Progenitor cell of endocrine pancreas (in vitro differentiated cells): ENCODE measurements around the gene FAHD1. TPM values are rescaled to one million over a fixed set of nuclear protein-coding genes. Genes with fewer than 3 reads are reported as not detected.

ENCODE experiments used
- DNase-seq: peaks from one replicate; pipeline ENCODE4 v3.0.0; 2021; ENCODE audit warnings: low spot score; ENCODE audit not compliant: unreplicated experiment
- H3K27ac Mint-ChIP-seq: 2 replicates; pipeline ENCODE4 v1.8.0; 2021; ENCODE audit warnings: mild to moderate bottlenecking, moderate library complexity, mixed read lengths
- H3K27me3 Mint-ChIP-seq: 2 replicates; pipeline ENCODE4 v1.8.0; 2021; ENCODE audit warnings: mixed read lengths
- H3K36me3 Mint-ChIP-seq: 2 replicates; pipeline ENCODE4 v1.8.0; 2022; ENCODE audit warnings: mixed read lengths; ENCODE audit not compliant: insufficient read depth
- H3K4me1 Mint-ChIP-seq: 2 replicates; pipeline ENCODE4 v1.8.0; 2021; ENCODE audit warnings: low read depth, mixed read lengths
- H3K4me3 Mint-ChIP-seq: 2 replicates; pipeline ENCODE4 v1.8.0; 2021; ENCODE audit warnings: low read depth, mild to moderate bottlenecking, moderate library complexity, mixed read lengths
- H3K9me3 Mint-ChIP-seq: 2 replicates; pipeline ENCODE4 v1.8.0; 2021; ENCODE audit warnings: low read depth, mixed read lengths
- CTCF ChIP-seq: fragments of 200-600 bp; sonication (generic); IDR thresholded peaks from one replicate; pipeline ENCODE4 v1.5.0; 2021; ENCODE audit warnings: antibody characterized with exemption, mild to moderate bottlenecking; ENCODE audit not compliant: unreplicated experiment
- total RNA-seq: library from RNA; stranded (reverse); gene quantifications from 2 replicates; pipeline ENCODE4 v1.2.1, GENCODE V29; 2021

Gene FAHD1
- total RNA-seq, 1 donor from 2014 or later: 26.3 TPM

- Mint-ChIP-seq H3K4me1 (peaks cover 14% of the 10 kb centered on the region), H3K36me3 (peaks cover 1% of the 10 kb centered on the region), H3K4me3 (peak overlapping the region; percentile 37), H3K27me3 (no peaks in the 10 kb centered on the region), H3K27ac (no peak overlapping the region), H3K9me3 (no peaks in the 10 kb centered on the region)
- no peak for TF ChIP-seq CTCF
- DNase-seq: no peak
Observed at GRCh38 chr16:1779741-1780676, 47.0 kb upstream of the FAHD1 start.

- Mint-ChIP-seq H3K9me3 (no peaks in the 10 kb centered on the region), H3K36me3 (peaks cover 1% of the 10 kb centered on the region), H3K27me3 (no peaks in the 10 kb centered on the region), H3K4me1 (peaks cover 14% of the 10 kb centered on the region), H3K4me3 (peak overlapping the region; percentile 85), H3K27ac (no peak overlapping the region)
- no peak for TF ChIP-seq CTCF
- no peak for DNase-seq
Observed at GRCh38 chr16:1780677-1781072, 46.3 kb upstream of the FAHD1 start.

GRCh38 chr16:1781254-1781653, 45.8 kb upstream of the FAHD1 start:
- DNase-seq: no peak
- TF ChIP-seq CTCF: no peak
- H3K27me3 Mint-ChIP-seq: no peaks in the 10 kb centered on the region
- H3K4me1 Mint-ChIP-seq: peaks cover 14% of the 10 kb centered on the region
- no peaks in the 10 kb centered on the region for H3K9me3 Mint-ChIP-seq
- H3K27ac Mint-ChIP-seq: peak overlapping the region; percentile 94
- H3K36me3 Mint-ChIP-seq: peaks cover 1% of the 10 kb centered on the region
- peak overlapping the region; percentile 85 for H3K4me3 Mint-ChIP-seq

- Mint-ChIP-seq H3K9me3 (no peaks in the 10 kb centered on the region), H3K27ac (peak overlapping the region; percentile 94), H3K36me3 (no peaks in the 10 kb centered on the region), H3K4me1 (peaks cover 14% of the 10 kb centered on the region), H3K4me3 (peak overlapping the region; percentile 85), H3K27me3 (no peaks in the 10 kb centered on the region)
- TF ChIP-seq CTCF: peak; percentile 35
- no peak for DNase-seq
Observed at GRCh38 chr16:1781758-1782407, 45.1 kb upstream of the FAHD1 start.

GRCh38 chr16:1782408-1783264, 44.4 kb upstream of the FAHD1 start, which contains the start of the genes NUBP2 and SPSB3:
Gene NUBP2, plus strand, starts transcription at chr16:1782960. Its CDS starts 61 bp downstream, at chr16:1783021.
Gene SPSB3, minus strand, starts transcription at chr16:1782571. Its CDS starts 1,088 bp downstream, at chr16:1781483.
- Mint-ChIP-seq H3K4me1 (peaks cover 14% of the 10 kb centered on the region), H3K36me3 (no peaks in the 10 kb centered on the region)
- peak; percentile 99 for DNase-seq

More at GRCh38 chr16:1782408-1783264, 44.4 kb upstream of the FAHD1 start, which contains the start of the genes NUBP2 and SPSB3:
- no peak for TF ChIP-seq CTCF
- peak within 1 kb of the TSS; percentile 90 for H3K4me3 Mint-ChIP-seq
- no peaks in the 10 kb centered on the region for H3K27me3 Mint-ChIP-seq
- H3K9me3 Mint-ChIP-seq: no peaks in the 10 kb centered on the region
- peak within 1 kb of the TSS; percentile 98 for H3K27ac Mint-ChIP-seq
